K562 treated with DMSO at 1 percent for 24 hours (cell line): ENCODE results near the gene KRTAP5-8. TPM values are rescaled to one million over a fixed set of nuclear protein-coding genes. Genes with fewer than 3 reads are reported as not detected.

Experiments used
- total RNA-seq: library from RNA; unstranded; fragments of 300-600 nt; gene quantifications from 2 replicates; pipeline ENCODE4 v1.2.3, GENCODE V29; 2022; ENCODE audit warnings: low read depth; ENCODE audit not compliant: insufficient read depth

Gene KRTAP5-8, protein sequence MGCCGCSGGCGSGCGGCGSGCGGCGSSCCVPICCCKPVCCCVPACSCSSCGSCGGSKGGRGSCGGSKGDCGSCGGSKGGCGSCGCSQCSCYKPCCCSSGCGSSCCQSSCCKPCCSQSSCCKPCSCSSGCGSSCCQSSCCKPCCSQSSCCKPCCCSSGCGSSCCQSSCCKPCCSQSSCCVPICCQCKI
- not detected in 2 replicates for total RNA-seq

DNA sequence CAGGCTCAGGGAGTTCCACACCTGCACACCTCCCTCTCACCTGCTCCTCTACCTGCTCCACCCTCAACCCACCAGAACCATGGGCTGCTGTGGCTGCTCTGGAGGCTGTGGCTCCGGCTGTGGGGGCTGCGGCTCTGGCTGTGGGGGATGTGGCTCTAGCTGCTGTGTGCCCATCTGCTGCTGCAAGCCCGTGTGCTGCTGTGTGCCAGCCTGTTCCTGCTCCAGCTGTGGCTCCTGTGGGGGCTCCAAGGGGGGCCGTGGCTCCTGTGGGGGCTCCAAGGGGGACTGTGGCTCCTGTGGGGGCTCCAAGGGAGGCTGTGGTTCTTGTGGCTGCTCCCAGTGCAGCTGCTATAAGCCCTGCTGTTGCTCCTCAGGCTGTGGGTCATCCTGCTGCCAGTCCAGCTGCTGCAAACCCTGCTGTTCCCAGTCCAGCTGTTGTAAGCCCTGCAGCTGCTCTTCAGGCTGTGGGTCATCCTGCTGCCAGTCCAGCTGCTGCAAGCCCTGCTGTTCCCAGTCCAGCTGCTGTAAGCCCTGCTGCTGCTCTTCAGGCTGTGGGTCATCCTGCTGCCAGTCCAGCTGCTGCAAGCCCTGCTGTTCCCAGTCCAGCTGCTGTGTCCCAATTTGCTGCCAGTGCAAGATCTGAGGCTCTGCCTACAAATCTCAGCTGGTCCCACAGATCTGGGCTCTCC lies at the start of gene KRTAP5-8:
TSS of gene KRTAP5-8 (plus strand) at position 49 of the 689 bp plus-strand sequence. CDS start at position 80, 31 bp downstream.

DNA sequence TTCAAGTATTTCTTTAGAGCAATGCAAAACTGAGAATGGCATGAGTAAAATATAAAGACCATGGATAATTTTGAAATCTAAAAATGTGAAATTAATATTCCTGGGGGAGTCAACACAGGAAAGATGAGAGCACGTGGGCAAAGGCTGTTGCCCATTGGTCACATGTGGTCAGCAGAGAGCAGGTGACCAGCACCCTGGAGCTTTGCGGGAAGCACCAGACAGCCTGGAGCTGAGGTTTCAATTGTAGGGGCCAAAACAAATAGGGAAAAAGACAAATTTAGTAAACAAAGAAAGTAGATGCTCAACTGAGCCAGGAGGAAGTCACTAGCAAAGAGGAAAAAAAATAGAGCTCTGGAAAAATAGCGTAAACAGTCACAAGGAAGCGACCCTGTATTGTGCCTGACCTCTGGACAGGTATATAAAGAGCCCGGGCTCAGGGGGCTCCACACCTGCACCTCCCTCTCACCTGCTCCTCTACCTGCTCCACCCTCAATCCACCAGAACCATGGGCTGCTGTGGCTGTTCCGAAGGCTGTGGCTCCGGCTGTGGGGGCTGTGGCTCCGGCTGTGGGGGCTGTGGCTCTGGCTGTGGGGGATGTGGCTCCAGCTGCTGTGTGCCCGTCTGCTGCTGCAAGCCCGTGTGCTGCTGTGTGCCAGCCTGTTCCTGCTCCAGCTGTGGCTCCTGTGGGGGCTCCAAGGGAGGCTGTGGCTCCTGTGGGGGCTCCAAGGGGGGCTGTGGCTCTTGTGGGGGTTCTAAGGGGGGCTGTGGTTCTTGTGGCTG lies 10.8 kb upstream of the KRTAP5-8 start, which contains the start of gene KRTAP5-7:
TSS of gene KRTAP5-7 (plus strand) at position 472 of the 780 bp plus-strand sequence. CDS start at position 506, 34 bp downstream.

DNA sequence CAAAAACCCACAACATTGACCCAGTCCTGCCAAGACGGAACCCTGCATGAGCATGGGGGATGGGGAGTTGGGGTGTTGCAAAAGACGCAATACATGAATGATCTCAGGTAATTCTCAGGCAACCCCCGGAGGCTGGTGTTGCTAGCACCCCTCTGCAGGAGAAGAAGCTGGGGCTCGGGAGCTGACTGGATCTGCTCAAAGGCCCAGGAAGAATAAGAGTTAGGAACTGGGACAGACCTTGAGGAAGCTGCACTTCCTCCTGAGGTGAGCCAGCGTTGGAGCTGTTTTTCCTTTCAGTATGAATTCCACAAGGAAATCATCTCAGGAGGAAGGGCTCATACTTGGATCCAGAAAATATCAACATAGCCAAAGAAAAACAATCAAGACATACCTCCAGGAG lies 10.3 kb downstream of the KRTAP5-8 start, which contains the start of gene KRTAP5-9:
TSS of gene KRTAP5-9 (plus strand) at position 301 of the 400 bp plus-strand sequence. CDS start 238 bp downstream, outside the sequence.

DNA sequence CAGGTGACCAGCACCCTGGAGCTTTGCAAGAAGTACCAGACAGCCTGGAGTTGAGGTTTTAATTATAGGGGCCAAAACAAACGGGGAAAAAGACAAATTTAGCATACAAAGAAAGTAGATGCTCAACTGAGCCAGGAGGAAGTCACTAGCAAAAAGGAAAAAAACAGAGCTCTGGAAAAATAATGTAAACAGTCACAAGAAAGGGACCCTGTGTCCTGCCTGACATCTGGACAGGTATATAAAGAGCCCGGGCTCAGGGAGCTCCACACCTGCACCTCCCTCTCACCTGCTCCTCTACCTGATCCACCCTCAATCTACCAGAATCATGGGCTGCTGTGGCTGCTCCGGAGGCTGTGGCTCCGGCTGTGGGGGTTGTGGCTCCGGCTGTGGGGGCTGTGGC lies 27.4 kb downstream of the KRTAP5-8 start, which contains the start of gene KRTAP5-10:
TSS of gene KRTAP5-10 (plus strand) at position 301 of the 400 bp plus-strand sequence. CDS start at position 326, 25 bp downstream.

DNA sequence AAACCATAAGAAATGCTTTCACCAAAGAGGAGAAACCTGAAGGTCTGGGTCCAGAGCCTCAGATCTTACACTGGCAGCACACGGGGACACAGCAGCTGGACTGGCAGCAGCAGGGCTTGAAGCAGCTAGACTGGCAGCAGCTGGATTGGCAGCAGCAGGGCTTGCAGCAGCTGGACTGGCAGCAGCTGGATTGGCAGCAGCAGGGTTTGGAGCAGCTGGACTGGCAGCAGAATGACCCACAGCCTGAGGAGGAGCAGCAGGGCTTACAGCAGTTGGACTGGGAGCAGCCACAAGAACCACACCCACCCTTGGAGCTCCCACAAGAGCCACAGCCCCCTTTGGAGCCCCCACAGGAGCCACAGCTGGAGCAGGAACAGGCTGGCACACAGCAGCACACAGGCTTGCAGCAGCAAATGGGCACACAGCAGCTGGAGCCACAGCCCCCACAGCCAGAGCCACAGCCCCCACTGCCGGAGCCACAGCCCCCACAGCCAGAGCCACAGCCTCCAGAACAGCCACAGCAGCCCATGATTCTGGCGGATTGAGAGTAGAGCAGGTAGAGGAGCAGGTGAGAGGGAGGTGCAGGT lies 44.6 kb downstream of the KRTAP5-8 start, which contains the start of gene KRTAP5-11:
TSS of gene KRTAP5-11 (minus strand) at position 567 of the 587 bp plus-strand sequence. CDS start at position 529, 38 bp downstream.

Other genes with a start within 250 kb of the KRTAP5-8 start
- 88.1 and 91.2 TPM in 2 replicates for gene DHCR7, start 89.6 kb upstream of the KRTAP5-8 start, total RNA-seq
- 63.1 and 75.3 TPM in 2 replicates for gene NADSYN1, start 84.8 kb upstream of the KRTAP5-8 start, total RNA-seq
- gene KRTAP5-7, start 10.8 kb upstream of the KRTAP5-8 start, total RNA-seq: not detected in 2 replicates
- gene KRTAP5-9, start 10.4 kb downstream of the KRTAP5-8 start, total RNA-seq: 0.28 TPM in 1 of 2 replicates, not detected in the other
- not detected in 2 replicates for gene KRTAP5-10, start 27.5 kb downstream of the KRTAP5-8 start, total RNA-seq
- gene KRTAP5-11, start 44.9 kb downstream of the KRTAP5-8 start, total RNA-seq: not detected in 2 replicates